Heart left ventricle (tissue), 13 donors: ENCODE measurements around the gene CASZ1.

Source experiments
- CTCF ChIP-seq, 12 donors: fragments of 200-600 bp; sonication (generic) in 4 of 12; IDR thresholded peaks; one replicate each; pipeline versions ENCODE4 v1.5.0 to v1.8.0; 2018 to 2022; ENCODE audit warnings: antibody characterized with exemption in 12 of 12, mild to moderate bottlenecking in 5 of 12
- POLR2A ChIP-seq, 2 donors: fragments of 450-650 bp; IDR thresholded peaks; one replicate each; pipeline ENCODE4 v1.6.1; 2017; ENCODE audit warnings: antibody characterized with exemption in 2 of 2, mild to moderate bottlenecking in 2 of 2, moderate library complexity in 2 of 2
- donor health status: ischemic (EF 13 %, LVEDD 7.1; RV severe dilation, severe dysfunction).
- donor health status: DM: no; HTN: yes; CAD: no.
- donor health status: DM: no; HTN: no; CAD: no.
- donor health status: ischemic (EF 25% LVEDD 6.9; RV normal size, moderate dysfunction).
- donor health status: ischemic (EF 25% LVEDD 5.7; RV mildly dilated, moderate dysfunction).
- donor health status: ischemic (EF 35%, LVEDD 5.7; RV mildly dilated, moderate dysfunction).
- donor health status: nonischemic (EF 11% LVEDD 7.7; RV severe dilation, severe dysfunction).
- donor health status: DM: yes; HTN: yes; CAD: no.
- donor health status: PGD.
- donor health status: ischemic (EF 29% LVEDD 5.4; RV normal size, mild dysfunction).
- donor health status: nonischemic (EF 23%, LVEDD 6.1; RV moderate dilation, normal function).

GRCh38 chr1:10626131-10626731 is 170.2 kb downstream of the CASZ1 start:
- TF ChIP-seq CTCF (IDR thresholded peaks at IDR 0.05) = no peak
- no peak for TF ChIP-seq POLR2A (IDR thresholded peaks at IDR 0.05)
